IMR-90 (cell line): ENCODE measurements around the gene IMMP1L. TPM values are rescaled to one million over a fixed set of nuclear protein-coding genes. Genes with fewer than 3 reads are reported as not detected.

Source experiments
- ATAC-seq: fragments of 200-7000 bp; cut with Tn5 transposase; 2 replicates; pipeline ENCODE4 v1.9.1; 2020; ENCODE audit warnings: low read depth, mild to moderate bottlenecking, moderate library complexity
- BruUV-seq: library from RNA; stranded (reverse); fragments of 400-500 nt; replicated peaks from 2 replicates; lab custom pipeline; 2021; lab: Mats Ljungman, UMichigan
- CTCF ChIA-PET: fragments of 300-600 bp; formaldehyde crosslinking; extraction: SDS; loops from one replicate; lab custom pipeline; 2021; ENCODE audit warnings: antibody characterized with exemption; lab: Yijun Ruan, JAX
- POLR2A ChIA-PET: fragments of 300-600 bp; sonication (Branson Sonifier 250); formaldehyde crosslinking; loops from one replicate; lab custom pipeline; 2022; ENCODE audit warnings: antibody characterized with exemption; ENCODE audit not compliant: unreplicated experiment; lab: Charles Lee
- DNase-seq: peaks from one replicate; pipeline ENCODE4 v3.0.0; 2013
- H2AFZ ChIP-seq: replicated peaks from 2 replicates; pipeline ENCODE3; 2013; ENCODE audit warnings: low read length, mild to moderate bottlenecking; ENCODE audit not compliant: poor library complexity
- H2AK5ac ChIP-seq: 2 replicates; pipeline ENCODE4 v1.6.1; 2013; ENCODE audit warnings: low read depth, low read length, inconsistent platforms
- H2AK9ac ChIP-seq: replicated peaks from 2 replicates; pipeline ENCODE3; 2013; ENCODE audit warnings: mild to moderate bottlenecking, low read depth, low read length, moderate library complexity; ENCODE audit not compliant: poor library complexity
- H2BK120ac ChIP-seq: 2 replicates; pipeline ENCODE4 v1.6.1; 2013; ENCODE audit warnings: low read depth, low read length, inconsistent platforms
- H2BK15ac ChIP-seq: 3 replicates; pipeline ENCODE4 v1.6.1; 2013; ENCODE audit warnings: low read depth, low read length, inconsistent platforms
- H2BK20ac ChIP-seq: 2 replicates; pipeline ENCODE4 v1.6.1; 2013; ENCODE audit warnings: low read depth, mild to moderate bottlenecking, inconsistent platforms, low read length, moderate library complexity
- H2BK5ac ChIP-seq: 2 replicates; pipeline ENCODE4 v1.6.1; 2013; ENCODE audit warnings: mild to moderate bottlenecking, low read depth, low read length, inconsistent platforms; ENCODE audit not compliant: poor library complexity, severe bottlenecking
- H3K14ac ChIP-seq: replicated peaks from 2 replicates; pipeline ENCODE4 v1.6.1; 2013; ENCODE audit warnings: low read depth, low read length, inconsistent platforms
- H3K18ac ChIP-seq: 2 replicates; pipeline ENCODE4 v1.6.1; 2013; ENCODE audit warnings: low read depth, low read length, control low read depth
- H3K23ac ChIP-seq: 2 replicates; pipeline ENCODE4 v1.6.1; 2013; ENCODE audit warnings: low read depth, low read length, inconsistent platforms
- H3K27ac ChIP-seq: 2 replicates; pipeline ENCODE4 v1.5.1; 2013; ENCODE audit warnings: mild to moderate bottlenecking, control low read depth, low read length; ENCODE audit not compliant: insufficient read depth
- H3K27me3 ChIP-seq: 2 replicates; pipeline ENCODE4 v1.6.1; 2013; ENCODE audit warnings: low read length; ENCODE audit not compliant: control insufficient read depth, insufficient read depth
- H3K36me3 ChIP-seq: 2 replicates; pipeline ENCODE4 v1.6.1; 2013; ENCODE audit warnings: low read length, mixed read lengths; ENCODE audit not compliant: control insufficient read depth, insufficient read depth
- H3K4ac ChIP-seq: 2 replicates; pipeline ENCODE4 v1.6.1; 2013; ENCODE audit warnings: low read depth, low read length, inconsistent platforms
- H3K4me1 ChIP-seq: 2 replicates; pipeline ENCODE4 v1.6.1; 2013; ENCODE audit warnings: low read length, mixed read lengths; ENCODE audit not compliant: control insufficient read depth, insufficient read depth
- H3K4me2 ChIP-seq: 2 replicates; pipeline ENCODE4 v1.6.1; 2013; ENCODE audit warnings: low read depth, mild to moderate bottlenecking, control low read depth, low read length, moderate library complexity
- H3K4me3 ChIP-seq: 2 replicates; pipeline ENCODE4 v1.5.1; 2013; ENCODE audit warnings: low read depth, mild to moderate bottlenecking, control low read depth, low read length, moderate library complexity; ENCODE audit not compliant: insufficient read depth
- H3K56ac ChIP-seq: 2 replicates; pipeline ENCODE4 v1.6.1; 2013; ENCODE audit warnings: low read length, inconsistent platforms; ENCODE audit not compliant: insufficient read depth; ENCODE audit errors: extremely low read depth
- H3K79me1 ChIP-seq, 2 experiments: 2 replicates each; pipeline ENCODE4 v1.6.1; 2013; ENCODE audit warnings: low read length in 2 of 2, inconsistent platforms in 1 of 2, low read depth in 1 of 2
- H3K9ac ChIP-seq: 2 replicates; pipeline ENCODE4 v1.6.1; 2013; ENCODE audit warnings: low read depth, low read length, control low read depth
- H3K9me1 ChIP-seq: 2 replicates; pipeline ENCODE4 v1.6.1; 2013; ENCODE audit warnings: low read length, inconsistent platforms; ENCODE audit not compliant: insufficient read depth
- H3K9me3 ChIP-seq: 2 replicates; pipeline ENCODE4 v1.6.1; 2013; ENCODE audit warnings: low read length; ENCODE audit not compliant: control insufficient read depth, insufficient read depth
- H4K20me1 ChIP-seq: 2 replicates; pipeline ENCODE4 v1.6.1; 2013; ENCODE audit warnings: low read length, inconsistent platforms; ENCODE audit not compliant: insufficient read depth
- H4K5ac ChIP-seq: 2 replicates; pipeline ENCODE4 v1.6.1; 2013; ENCODE audit warnings: mild to moderate bottlenecking, low read depth, low read length, control low read depth
- H4K8ac ChIP-seq, 2 experiments: 2 replicates each; pipeline ENCODE4 v1.6.1; 2013; ENCODE audit warnings: low read depth in 2 of 2, low read length in 2 of 2, control low read depth in 1 of 2, inconsistent platforms in 1 of 2
- H4K91ac ChIP-seq: 2 replicates; pipeline ENCODE4 v1.6.1; 2013; ENCODE audit warnings: low read depth, low read length, inconsistent platforms; ENCODE audit not compliant: insufficient read depth
- BHLHE40 ChIP-seq: fragments of 150-350 bp; IDR thresholded peaks from 2 replicates; pipeline ENCODE4 v1.6.1; 2016; ENCODE audit warnings: mild to moderate bottlenecking, low read depth, low read length
- CEBPB ChIP-seq: IDR thresholded peaks from 2 replicates; pipeline ENCODE4 v1.6.1; 2012; ENCODE audit warnings: low read depth, low read length, improper control_type of control experiment
- CHD1 ChIP-seq: IDR thresholded peaks from 2 replicates; pipeline ENCODE4 v1.6.1; 2012; ENCODE audit warnings: low read depth, low read length, improper control_type of control experiment
- FOS ChIP-seq: fragments of 150-350 bp; IDR thresholded peaks from 2 replicates; pipeline ENCODE4 v1.6.1; 2016; ENCODE audit warnings: low read depth, low read length
- MAFK ChIP-seq: IDR thresholded peaks from 2 replicates; pipeline ENCODE4 v1.6.1; 2012; ENCODE audit warnings: low read depth, low read length, improper control_type of control experiment
- MAZ ChIP-seq: IDR thresholded peaks from 2 replicates; pipeline ENCODE4 v1.6.1; 2012; ENCODE audit warnings: low read depth, mild to moderate bottlenecking, low read length, improper control_type of control experiment, moderate library complexity, borderline replicate concordance
- MXI1 ChIP-seq: IDR thresholded peaks from 2 replicates; pipeline ENCODE4 v1.6.1; 2012; ENCODE audit warnings: low read depth, mild to moderate bottlenecking, low read length, moderate library complexity, borderline replicate concordance
- NFE2L2 ChIP-seq: fragments of 150-350 bp; IDR thresholded peaks from 2 replicates; pipeline ENCODE4 v1.6.1; 2016; ENCODE audit warnings: low read depth, mild to moderate bottlenecking, low read length
- POLR2A ChIP-seq: IDR thresholded peaks from 2 replicates; pipeline ENCODE4 v1.6.1; 2012; ENCODE audit warnings: mild to moderate bottlenecking, low read depth, low read length
- RAD21 ChIP-seq: IDR thresholded peaks from 2 replicates; pipeline ENCODE4 v1.6.1; 2012; ENCODE audit warnings: low read length, improper control_type of control experiment
- RCOR1 ChIP-seq: IDR thresholded peaks from 2 replicates; pipeline ENCODE4 v1.6.1; 2012; ENCODE audit warnings: mild to moderate bottlenecking, low read length, improper control_type of control experiment; ENCODE audit not compliant: insufficient replicate concordance
- RFX5 ChIP-seq: IDR thresholded peaks from 2 replicates; pipeline ENCODE4 v1.8.0; 2012; ENCODE audit warnings: low read depth, mild to moderate bottlenecking, low read length, moderate library complexity
- SMC3 ChIP-seq: fragments of 150-350 bp; IDR thresholded peaks from 2 replicates; pipeline ENCODE4 v1.6.1; 2016; ENCODE audit warnings: low read depth, mild to moderate bottlenecking, antibody characterized with exemption, low read length, moderate library complexity
- WGBS, 2 experiments: methylation state at CpG; one replicate each; pipeline versions ENCODE4 v1.1.5 to v1.1.7; 2013; ENCODE audit warnings: missing lambda C conversion rate in 2 of 2; ENCODE audit not compliant: insufficient read length in 1 of 2; ENCODE audit errors: extremely low coverage in 2 of 2; 5-methylcytosine and 5-hydroxymethylcytosine counted together
- dilution Hi-C: fragments of 300-500 bp; cut with HindIII; formaldehyde crosslinking; loops from one replicate; pipeline ENCODE4 v1.14.3; 2018; ENCODE audit warnings: low sequenced_read_pairs; ENCODE audit not compliant: unreplicated experiment
- in situ Hi-C: fragments of 300-500 bp; cut with MboI; formaldehyde crosslinking; loops from 3 replicates; pipeline ENCODE4 v1.14.3; 2019; ENCODE audit warnings: low sequenced_read_pairs, inconsistent platforms, mixed read lengths
- intact Hi-C: fragments of 100-400 bp; cut with micrococcal nuclease; formaldehyde crosslinking; loops from 2 replicates; pipeline ENCODE4 v1.10.0; 2022
- polyA plus RNA-seq, 3 experiments: library from polyadenylated mRNA; depleted of rRNA; stranded (reverse); fragments of >200 nt; gene quantifications; 2 replicates each; pipeline ENCODE4 v1.2.3, GENCODE V29; 2012; ENCODE audit warnings: low replicate concordance in 1 of 3
- total RNA-seq: library from RNA; depleted of rRNA; stranded (reverse); fragments of >200 nt; gene quantifications from 2 replicates; pipeline ENCODE4 v1.2.3, GENCODE V29; 2012
- TF ChIP-seq, protein P1 (sequence below): conservative IDR thresholded peaks from 2 replicates; pipeline ENCODE4 v1.5.1; 2012; ENCODE audit warnings: mild to moderate bottlenecking, low read depth, low read length, improper control_type of control experiment
- TF ChIP-seq, protein P2 (sequence below): fragments of 150-350 bp; IDR thresholded peaks from 2 replicates; pipeline ENCODE4 v1.6.1; 2017; ENCODE audit warnings: mild to moderate bottlenecking, antibody characterized with exemption, low read length, low read depth
- TF ChIP-seq, protein P3 (sequence below): fragments of 150-350 bp; IDR thresholded peaks from 2 replicates; pipeline ENCODE4 v1.6.1; 2016; ENCODE audit warnings: low read depth, mild to moderate bottlenecking, low read length, moderate library complexity, borderline replicate concordance

The IMMP1L gene
- total and polyA plus RNA-seq, 2 of the 4 experiments (the other 2 are of a cell fraction): 5.0 to 10.7 TPM

DNA sequence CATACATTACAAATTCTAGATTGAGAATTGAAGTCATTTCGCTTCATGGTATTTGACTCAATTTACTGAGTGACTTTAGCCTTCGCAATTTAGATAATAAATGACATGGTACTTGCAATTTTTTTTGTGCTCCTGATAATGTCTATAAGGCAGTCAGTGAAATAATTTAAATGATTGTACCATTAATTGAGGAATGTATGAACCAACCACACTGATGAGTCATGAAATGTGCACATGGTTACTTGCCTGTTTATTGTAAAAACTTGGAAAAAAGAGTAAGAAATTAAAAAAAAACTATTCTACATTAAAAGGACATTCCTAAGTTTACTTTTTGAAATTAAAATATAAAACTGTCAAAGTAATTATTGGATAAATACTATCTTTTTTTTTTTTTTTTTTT is 96.5 kb downstream of the IMMP1L start:
- Histone ChIP-seq H3K23ac (no peak overlapping the region), H2AK9ac (no peak overlapping the region), H2BK20ac (no peak overlapping the region), H3K36me3 (no peaks in the 10 kb centered on the region), H3K4me2 (no peak overlapping the region), H3K4me1 (0 out of 2 replicates have a peak, but pooled peaks cover 3% of the 10 kb centered on the region), H3K9me1 (peaks cover 10% of the 10 kb centered on the region; the same call in 1 of the 2 replicates), H2BK15ac (no peak overlapping the region), H4K91ac (no peak overlapping the region), H3K9ac (no peak overlapping the region), H4K20me1 (peaks cover 3% of the 10 kb centered on the region; the same call in 1 of the 2 replicates), H4K8ac (no peak overlapping the region), H2AFZ (no peak overlapping the region), H2AK5ac (no peak overlapping the region), H3K79me1 (peaks cover 0 to 3% of the 10 kb centered on the region in 2 experiments; a peak in 2 of 4 replicates), H3K4me3 (no peak overlapping the region), H3K14ac (no peak overlapping the region), H3K9me3 (peaks cover 2% of the 10 kb centered on the region; the same call in 1 of the 2 replicates), H3K27ac (no peak overlapping the region), H2BK120ac (no peak overlapping the region), H3K56ac (no peak overlapping the region), H4K5ac (no peak overlapping the region), H3K27me3 (no peaks in the 10 kb centered on the region), H3K18ac (no peak overlapping the region), H3K4ac (no peak overlapping the region), H2BK5ac (no peak overlapping the region)
- ChIA-PET POLR2A (no interaction called here), CTCF (no interaction called here)
- in situ Hi-C loops (no loop called here), intact Hi-C loops (no loop called here), dilution Hi-C loops (no loop called here)
- TF ChIP-seq POLR2A (no peak), NFE2L2 (no peak), RCOR1 (no peak), MXI1 (no peak), RFX5 (no peak), MAFK (no peak), CEBPB (peak; percentile 28; the same call in 1 of the 2 replicates), SMC3 (no peak), CHD1 (no peak), FOS (peak; percentile 77; the same call in 1 of the 2 replicates), MAZ (no peak), RAD21 (no peak), BHLHE40 (peak; percentile 46; the same call in 1 of the 2 replicates)
- TF ChIP-seq, protein P1, sequence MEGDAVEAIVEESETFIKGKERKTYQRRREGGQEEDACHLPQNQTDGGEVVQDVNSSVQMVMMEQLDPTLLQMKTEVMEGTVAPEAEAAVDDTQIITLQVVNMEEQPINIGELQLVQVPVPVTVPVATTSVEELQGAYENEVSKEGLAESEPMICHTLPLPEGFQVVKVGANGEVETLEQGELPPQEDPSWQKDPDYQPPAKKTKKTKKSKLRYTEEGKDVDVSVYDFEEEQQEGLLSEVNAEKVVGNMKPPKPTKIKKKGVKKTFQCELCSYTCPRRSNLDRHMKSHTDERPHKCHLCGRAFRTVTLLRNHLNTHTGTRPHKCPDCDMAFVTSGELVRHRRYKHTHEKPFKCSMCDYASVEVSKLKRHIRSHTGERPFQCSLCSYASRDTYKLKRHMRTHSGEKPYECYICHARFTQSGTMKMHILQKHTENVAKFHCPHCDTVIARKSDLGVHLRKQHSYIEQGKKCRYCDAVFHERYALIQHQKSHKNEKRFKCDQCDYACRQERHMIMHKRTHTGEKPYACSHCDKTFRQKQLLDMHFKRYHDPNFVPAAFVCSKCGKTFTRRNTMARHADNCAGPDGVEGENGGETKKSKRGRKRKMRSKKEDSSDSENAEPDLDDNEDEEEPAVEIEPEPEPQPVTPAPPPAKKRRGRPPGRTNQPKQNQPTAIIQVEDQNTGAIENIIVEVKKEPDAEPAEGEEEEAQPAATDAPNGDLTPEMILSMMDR: no peak
- TF ChIP-seq, protein P2, sequence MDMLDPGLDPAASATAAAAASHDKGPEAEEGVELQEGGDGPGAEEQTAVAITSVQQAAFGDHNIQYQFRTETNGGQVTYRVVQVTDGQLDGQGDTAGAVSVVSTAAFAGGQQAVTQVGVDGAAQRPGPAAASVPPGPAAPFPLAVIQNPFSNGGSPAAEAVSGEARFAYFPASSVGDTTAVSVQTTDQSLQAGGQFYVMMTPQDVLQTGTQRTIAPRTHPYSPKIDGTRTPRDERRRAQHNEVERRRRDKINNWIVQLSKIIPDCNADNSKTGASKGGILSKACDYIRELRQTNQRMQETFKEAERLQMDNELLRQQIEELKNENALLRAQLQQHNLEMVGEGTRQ: no peak
- TF ChIP-seq, protein P3, sequence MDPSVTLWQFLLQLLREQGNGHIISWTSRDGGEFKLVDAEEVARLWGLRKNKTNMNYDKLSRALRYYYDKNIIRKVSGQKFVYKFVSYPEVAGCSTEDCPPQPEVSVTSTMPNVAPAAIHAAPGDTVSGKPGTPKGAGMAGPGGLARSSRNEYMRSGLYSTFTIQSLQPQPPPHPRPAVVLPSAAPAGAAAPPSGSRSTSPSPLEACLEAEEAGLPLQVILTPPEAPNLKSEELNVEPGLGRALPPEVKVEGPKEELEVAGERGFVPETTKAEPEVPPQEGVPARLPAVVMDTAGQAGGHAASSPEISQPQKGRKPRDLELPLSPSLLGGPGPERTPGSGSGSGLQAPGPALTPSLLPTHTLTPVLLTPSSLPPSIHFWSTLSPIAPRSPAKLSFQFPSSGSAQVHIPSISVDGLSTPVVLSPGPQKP: no peak
- ATAC-seq (peak; percentile 81), DNase-seq (peak; percentile 78)
- no TSS peak for BruUV-seq
- 100% methylated on average over 1 of the region's 2 CpGs; no CpG with 5 or more reads in 1 of the 2 experiments for WGBS, 2 experiments
